ENCODE measurements around the gene CFAP251. TPM values are rescaled to one million over a fixed set of nuclear protein-coding genes. Genes with fewer than 3 reads are reported as not detected.

CFAP251 gene
- total and polyA plus RNA-seq, 2 of the 13 experiments (the other 11 are each of a cell fraction or from before 2014, with no cell fraction given): 0.30 to 0.42 TPM

- TF ChIP-seq FOXK1 (CRISPR knock-in tag; IDR thresholded peaks at IDR 0.05; ENCODE audit: borderline replicate concordance, low read depth): no peak
- no peak for TF ChIP-seq MLXIP (CRISPR knock-in tag; IDR thresholded peaks at IDR 0.05; ENCODE audit: borderline replicate concordance)
- TF ChIP-seq PRMT3 (CRISPR knock-in tag; IDR thresholded peaks at IDR 0.05; ENCODE audit: borderline replicate concordance, low read depth): no peak
- no peak for TF ChIP-seq ZNF879 (CRISPR knock-in tag; IDR thresholded peaks at IDR 0.05)
- TF ChIP-seq FOSL2 (CRISPR knock-in tag; IDR thresholded peaks at IDR 0.05): peak; percentile 63
- peak; percentile 47; the same call in 1 of the 2 replicates for TF ChIP-seq TFE3 (CRISPR knock-in tag; IDR thresholded peaks at IDR 0.05)
- TF ChIP-seq ZNF501 (CRISPR knock-in tag; IDR thresholded peaks at IDR 0.05): no peak
- TF ChIP-seq TP53 (CRISPR knock-in tag; conservative IDR thresholded peaks at IDR 0.05): no peak
- TF ChIP-seq NR1H2 (CRISPR knock-in tag; IDR thresholded peaks at IDR 0.05; ENCODE audit: borderline replicate concordance, low read depth): no peak
- no peak for TF ChIP-seq ZNF230 (CRISPR knock-in tag; IDR thresholded peaks at IDR 0.05)
- TF ChIP-seq RARG (CRISPR knock-in tag; IDR thresholded peaks at IDR 0.05; ENCODE audit: low read depth): no peak
- TF ChIP-seq KDM4B (CRISPR knock-in tag; IDR thresholded peaks at IDR 0.05): no peak
- TF ChIP-seq RAD51 (IDR thresholded peaks at IDR 0.05; ENCODE audit: borderline replicate concordance): no peak; the same call in 1 of the 2 replicates
- 0 out of 2 replicates have a peak, but pooled peaks have one; percentile 14 for TF ChIP-seq FOXA3 (CRISPR knock-in tag; IDR thresholded peaks at IDR 0.05)
- TF ChIP-seq TIGD3 (CRISPR knock-in tag; IDR thresholded peaks at IDR 0.05; ENCODE audit: borderline replicate concordance): no peak
- no peak for TF ChIP-seq ZBTB26 (CRISPR knock-in tag; IDR thresholded peaks at IDR 0.05; ENCODE audit: borderline replicate concordance)
- TF ChIP-seq ZNF430 (CRISPR knock-in tag; IDR thresholded peaks at IDR 0.05): no peak
- TF ChIP-seq MXD4 (CRISPR knock-in tag; IDR thresholded peaks at IDR 0.05): no peak
- TF ChIP-seq MBD4 (IDR thresholded peaks at IDR 0.05; ENCODE audit: borderline replicate concordance, low read length): no peak
- TF ChIP-seq USF2 (IDR thresholded peaks at IDR 0.05; ENCODE audit: low read depth, low read length): no peak
- TF ChIP-seq USF2 (CRISPR knock-in tag; IDR thresholded peaks at IDR 0.05; ENCODE audit: borderline replicate concordance): peak; percentile 51; the same call in 1 of the 2 replicates
- no peak for TF ChIP-seq PHF5A (CRISPR knock-in tag; IDR thresholded peaks at IDR 0.05; ENCODE audit: low read depth, unreplicated experiment)
Observed at GRCh38 chr12:121893961-121894460, 24.4 kb upstream of the CFAP251 start (continued).
